H7 (cell line): Measurements from ENCODE around the gene IL7R. TPM values are rescaled to one million over a fixed set of nuclear protein-coding genes. Genes with fewer than 3 reads are reported as not detected.
"Not testable (repeated sequence)": the region's sequence is repeated elsewhere in the genome, so short reads cannot be mapped to it uniquely, and the experiment has no call there.

Experiments used
- DNase-seq: peaks from one replicate; pipeline ENCODE4 v3.0.0; 2012
- H3K27me3 ChIP-seq: 2 replicates; pipeline ENCODE4 v1.6.0; 2011; ENCODE audit warnings: mild to moderate bottlenecking, low read length; ENCODE audit not compliant: control insufficient read depth, insufficient read depth
- H3K36me3 ChIP-seq: replicated peaks from 2 replicates; pipeline ENCODE4 v1.5.1; 2011; ENCODE audit warnings: low read length; ENCODE audit not compliant: control insufficient read depth, insufficient read depth
- H3K4me3 ChIP-seq: 2 replicates; pipeline ENCODE4 v1.5.1; 2011; ENCODE audit warnings: low read depth, mild to moderate bottlenecking, control low read depth, low read length, moderate library complexity; ENCODE audit not compliant: insufficient read depth
- total RNA-seq: library from RNA; depleted of rRNA; stranded (reverse); fragments of >200 nt; shearing (Covaris generic); gene quantifications from 2 replicates; pipeline ENCODE4 v1.2.3, GENCODE V29; 2014

IL7R gene
- total RNA-seq, 1 experiment from 2014 or later: not detected

- Histone ChIP-seq H3K36me3 (no peaks in the 10 kb centered on the region), H3K27me3 (no peaks in the 10 kb centered on the region), H3K4me3 (no peak overlapping the region)
- DNase-seq: no peak
Observed at GRCh38 chr5:35826554-35826953, 30.1 kb upstream of the IL7R start.

GRCh38 chr5:35828082-35828598 is 28.6 kb upstream of the IL7R start:
- no peaks in the 10 kb centered on the region for H3K27me3 ChIP-seq
- no peak overlapping the region for H3K4me3 ChIP-seq
- no peak for DNase-seq
- H3K36me3 ChIP-seq: no peaks in the 10 kb centered on the region

- no peak for DNase-seq
Observed at GRCh38 chr5:35830587-35830986, 26.1 kb upstream of the IL7R start.

GRCh38 chr5:35832762-35833161 is 23.9 kb upstream of the IL7R start:
- no peaks in the 10 kb centered on the region for H3K36me3 ChIP-seq
- DNase-seq: no peak
- no peaks in the 10 kb centered on the region for H3K27me3 ChIP-seq
- H3K4me3 ChIP-seq: no peak overlapping the region

More at GRCh38 chr5:35830587-35830986, 26.1 kb upstream of the IL7R start:
- Histone ChIP-seq H3K36me3 (no peaks in the 10 kb centered on the region), H3K4me3 (no peak overlapping the region), H3K27me3 (no peaks in the 10 kb centered on the region)

GRCh38 chr5:35833224-35833623 is 23.5 kb upstream of the IL7R start:
- DNase-seq: no peak
- no peak overlapping the region for H3K4me3 ChIP-seq
- H3K27me3 ChIP-seq: no peaks in the 10 kb centered on the region
- no peaks in the 10 kb centered on the region for H3K36me3 ChIP-seq

GRCh38 chr5:35835796-35836742 is 20.6 kb upstream of the IL7R start:
- Histone ChIP-seq H3K27me3 (no peaks in the 10 kb centered on the region), H3K4me3 (no peak overlapping the region), H3K36me3 (no peaks in the 10 kb centered on the region)
- no peak for DNase-seq

- Histone ChIP-seq H3K4me3 (no peak overlapping the region), H3K36me3 (no peaks in the 10 kb centered on the region)
Observed at GRCh38 chr5:35838370-35839042, 18.2 kb upstream of the IL7R start.

GRCh38 chr5:35842856-35843255 is 13.8 kb upstream of the IL7R start:
- Histone ChIP-seq H3K4me3 (no peak overlapping the region), H3K36me3 (no peaks in the 10 kb centered on the region), H3K27me3 (no peaks in the 10 kb centered on the region)
- no peak for DNase-seq

More at GRCh38 chr5:35838370-35839042, 18.2 kb upstream of the IL7R start:
- no peaks in the 10 kb centered on the region for H3K27me3 ChIP-seq
- no peak for DNase-seq

- not testable (repeated sequence) for H3K4me3 ChIP-seq, DNase-seq, H3K36me3 ChIP-seq, H3K27me3 ChIP-seq
Observed at GRCh38 chr5:35845508-35845907, 11.2 kb upstream of the IL7R start.

GRCh38 chr5:35847491-35847890 is 9.2 kb upstream of the IL7R start:
- Histone ChIP-seq H3K27me3 (no peaks in the 10 kb centered on the region), H3K36me3 (no peaks in the 10 kb centered on the region), H3K4me3 (no peak overlapping the region)
- DNase-seq: no peak

- DNase-seq: no peak
- Histone ChIP-seq H3K36me3 (no peaks in the 10 kb centered on the region), H3K27me3 (no peaks in the 10 kb centered on the region), H3K4me3 (no peak overlapping the region)
Observed at GRCh38 chr5:35847961-35848360, 8.7 kb upstream of the IL7R start.

- H3K4me3 ChIP-seq: no peak overlapping the region
- no peaks in the 10 kb centered on the region for H3K27me3 ChIP-seq
- no peak for DNase-seq
- H3K36me3 ChIP-seq: no peaks in the 10 kb centered on the region
Observed at GRCh38 chr5:35849860-35850259, 6.8 kb upstream of the IL7R start.

- no peak for DNase-seq
- Histone ChIP-seq H3K4me3 (no peak overlapping the region), H3K27me3 (no peaks in the 10 kb centered on the region), H3K36me3 (no peaks in the 10 kb centered on the region)
Observed at GRCh38 chr5:35850967-35851680, 5.6 kb upstream of the IL7R start.

- Histone ChIP-seq H3K36me3 (no peaks in the 10 kb centered on the region), H3K27me3 (no peaks in the 10 kb centered on the region), H3K4me3 (no peak overlapping the region)
- no peak for DNase-seq
Observed at GRCh38 chr5:35852084-35852734, 4.5 kb upstream of the IL7R start.
